OCI-LY7 (cell line): ENCODE data around the gene NUP62.

Experiments used
- CTCF ChIP-seq: fragments of 200-600 bp; sonication (generic); conservative IDR thresholded peaks from 2 replicates; pipeline ENCODE4 v1.5.1; 2014; ENCODE audit warnings: mild to moderate bottlenecking, antibody characterized with exemption, low read length, moderate library complexity, mixed read lengths
- EZH2phosphoT487 ChIP-seq: fragments of 200-600 bp; sonication (generic); IDR thresholded peaks from 2 replicates; pipeline ENCODE4 v1.6.1; 2018; ENCODE audit warnings: low read depth, borderline replicate concordance, mild to moderate bottlenecking, mixed run types, antibody characterized with exemption, low read length, moderate library complexity, mixed read lengths

- no peak for TF ChIP-seq CTCF
- no peak for TF ChIP-seq EZH2phosphoT487
Measured at GRCh38 chr19:49896863-49897621, 32.3 kb downstream of the NUP62 start, which contains the start of gene IL4I1.
